ENCODE data around the gene FSTL1.

The FSTL1 gene

GRCh38 chr3:120473389-120473788, 22.6 kb upstream of the FSTL1 start:
- Mint-ChIP-seq H3K36me3 (no peaks in the 10 kb centered on the region), H3K4me1 (no peaks in the 10 kb centered on the region), H3K9me3 (no peaks in the 10 kb centered on the region), H3K27ac (no peak overlapping the region), H3K4me3 (no peak overlapping the region), H3K27me3 (peaks cover 43% of the 10 kb centered on the region)
- ATAC-seq, result no peak

GRCh38 chr3:120472121-120472844, 21.5 kb upstream of the FSTL1 start:
- H3K27ac Mint-ChIP-seq, result no peak overlapping the region
- no peak overlapping the region for H3K4me3 Mint-ChIP-seq
- no peaks in the 10 kb centered on the region for H3K4me1 Mint-ChIP-seq
- ATAC-seq, result no peak
- H3K9me3 Mint-ChIP-seq, result no peaks in the 10 kb centered on the region
- H3K36me3 Mint-ChIP-seq, result no peaks in the 10 kb centered on the region
- H3K27me3 Mint-ChIP-seq, result peaks cover 50% of the 10 kb centered on the region

- Mint-ChIP-seq H3K4me3 (no peak overlapping the region), H3K27ac (no peak overlapping the region), H3K27me3 (peaks cover 44% of the 10 kb centered on the region), H3K4me1 (no peaks in the 10 kb centered on the region), H3K9me3 (no peaks in the 10 kb centered on the region), H3K36me3 (no peaks in the 10 kb centered on the region)
- ATAC-seq, result no peak
Observed at GRCh38 chr3:120471643-120472042, 20.9 kb upstream of the FSTL1 start.

- Mint-ChIP-seq H3K27ac (no peak overlapping the region), H3K27me3 (peaks cover 44% of the 10 kb centered on the region), H3K9me3 (no peaks in the 10 kb centered on the region), H3K36me3 (no peaks in the 10 kb centered on the region), H3K4me1 (no peaks in the 10 kb centered on the region), H3K4me3 (no peak overlapping the region)
- ATAC-seq, result no peak
Observed at GRCh38 chr3:120470870-120471269, 20.1 kb upstream of the FSTL1 start.

GRCh38 chr3:120469882-120470301, 19.1 kb upstream of the FSTL1 start:
- no peak for ATAC-seq
- Mint-ChIP-seq H3K27ac (no peak overlapping the region), H3K36me3 (no peaks in the 10 kb centered on the region), H3K9me3 (no peaks in the 10 kb centered on the region), H3K4me1 (no peaks in the 10 kb centered on the region), H3K27me3 (peaks cover 36% of the 10 kb centered on the region), H3K4me3 (no peak overlapping the region)

GRCh38 chr3:120469440-120469839, 18.6 kb upstream of the FSTL1 start:
- Mint-ChIP-seq H3K4me1 (no peaks in the 10 kb centered on the region), H3K9me3 (no peaks in the 10 kb centered on the region), H3K27ac (no peak overlapping the region), H3K27me3 (peaks cover 32% of the 10 kb centered on the region), H3K36me3 (no peaks in the 10 kb centered on the region), H3K4me3 (no peak overlapping the region)
- ATAC-seq, result no peak

- peaks cover 31% of the 10 kb centered on the region for H3K27me3 Mint-ChIP-seq
- no peaks in the 10 kb centered on the region for H3K36me3 Mint-ChIP-seq
- no peak for ATAC-seq
- H3K27ac Mint-ChIP-seq, result no peak overlapping the region
- H3K4me3 Mint-ChIP-seq, result no peak overlapping the region
- H3K9me3 Mint-ChIP-seq, result no peaks in the 10 kb centered on the region
- H3K4me1 Mint-ChIP-seq, result no peaks in the 10 kb centered on the region
Observed at GRCh38 chr3:120468635-120469295, 18.0 kb upstream of the FSTL1 start.

GRCh38 chr3:120462409-120462959, 11.7 kb upstream of the FSTL1 start:
- Mint-ChIP-seq H3K4me1 (no peaks in the 10 kb centered on the region), H3K36me3 (no peaks in the 10 kb centered on the region), H3K27me3 (peaks cover under 1% of the 10 kb centered on the region), H3K27ac (no peak overlapping the region), H3K4me3 (no peak overlapping the region), H3K9me3 (no peaks in the 10 kb centered on the region)
- no peak for ATAC-seq

- no peaks in the 10 kb centered on the region for H3K4me1 Mint-ChIP-seq
- no peak overlapping the region for H3K4me3 Mint-ChIP-seq
- H3K9me3 Mint-ChIP-seq, result no peaks in the 10 kb centered on the region
- ATAC-seq, result no peak
- no peaks in the 10 kb centered on the region for H3K36me3 Mint-ChIP-seq
- H3K27ac Mint-ChIP-seq, result no peak overlapping the region
- no peaks in the 10 kb centered on the region for H3K27me3 Mint-ChIP-seq
Observed at GRCh38 chr3:120461416-120461815, 10.6 kb upstream of the FSTL1 start.

- Mint-ChIP-seq H3K4me3 (no peak overlapping the region), H3K4me1 (no peaks in the 10 kb centered on the region), H3K27ac (no peak overlapping the region), H3K9me3 (no peaks in the 10 kb centered on the region), H3K36me3 (no peaks in the 10 kb centered on the region), H3K27me3 (no peaks in the 10 kb centered on the region)
- no peak for ATAC-seq
Observed at GRCh38 chr3:120460862-120461261, 10.1 kb upstream of the FSTL1 start.

GRCh38 chr3:120460181-120460790, 9.5 kb upstream of the FSTL1 start:
- no peaks in the 10 kb centered on the region for H3K36me3 Mint-ChIP-seq
- H3K4me3 Mint-ChIP-seq, result no peak overlapping the region
- no peaks in the 10 kb centered on the region for H3K27me3 Mint-ChIP-seq
- no peaks in the 10 kb centered on the region for H3K9me3 Mint-ChIP-seq
- no peak for ATAC-seq
- no peak overlapping the region for H3K27ac Mint-ChIP-seq
- H3K4me1 Mint-ChIP-seq, result no peaks in the 10 kb centered on the region

- Mint-ChIP-seq H3K4me3 (no peak overlapping the region), H3K27ac (no peak overlapping the region), H3K36me3 (no peaks in the 10 kb centered on the region), H3K27me3 (no peaks in the 10 kb centered on the region), H3K4me1 (no peaks in the 10 kb centered on the region), H3K9me3 (no peaks in the 10 kb centered on the region)
- no peak for ATAC-seq
Observed at GRCh38 chr3:120459196-120459595, 8.4 kb upstream of the FSTL1 start.

- ATAC-seq, result no peak
- Mint-ChIP-seq H3K9me3 (peaks cover 3% of the 10 kb centered on the region), H3K4me1 (no peaks in the 10 kb centered on the region), H3K27me3 (peaks cover 4% of the 10 kb centered on the region), H3K4me3 (no peak overlapping the region), H3K36me3 (no peaks in the 10 kb centered on the region), H3K27ac (no peak overlapping the region)
Observed at GRCh38 chr3:120457827-120458226, 7.0 kb upstream of the FSTL1 start.

- peaks cover 34% of the 10 kb centered on the region for H3K27me3 Mint-ChIP-seq
- H3K4me1 Mint-ChIP-seq, result peaks cover 9% of the 10 kb centered on the region
- no peak for ATAC-seq
- no peaks in the 10 kb centered on the region for H3K36me3 Mint-ChIP-seq
- H3K27ac Mint-ChIP-seq, result no peak overlapping the region
- H3K4me3 Mint-ChIP-seq, result no peak overlapping the region
- peaks cover 3% of the 10 kb centered on the region for H3K9me3 Mint-ChIP-seq
Observed at GRCh38 chr3:120454076-120454689, 3.4 kb upstream of the FSTL1 start.

GRCh38 chr3:120452816-120453215, 2.0 kb upstream of the FSTL1 start:
- Mint-ChIP-seq H3K4me3 (no peak overlapping the region), H3K4me1 (peaks cover 9% of the 10 kb centered on the region)

More at GRCh38 chr3:120452816-120453215, 2.0 kb upstream of the FSTL1 start:
- Mint-ChIP-seq H3K27me3 (peaks cover 34% of the 10 kb centered on the region), H3K9me3 (peaks cover 3% of the 10 kb centered on the region), H3K36me3 (no peaks in the 10 kb centered on the region), H3K27ac (no peak overlapping the region)
- no peak for ATAC-seq

Measured in stimulated activated memory B cell treated with anti-CD40 and anti-IgM and Interleukin-4, amounts not matched to agents 10 μg/mL and 1 μg/mL and 100 μg/mL, for 72 hours (primary cell).